GM23248 (cell line): Measurements from ENCODE around the gene PDE8A.

Source experiments
- EZH2 ChIP-seq: fragments of 200-600 bp; sonication (generic); IDR thresholded peaks from 2 replicates; pipeline ENCODE4 v1.6.1; 2018; ENCODE audit warnings: antibody characterized with exemption, mild to moderate bottlenecking; ENCODE audit not compliant: insufficient read depth, poor library complexity, severe bottlenecking
- EZH2phosphoT487 ChIP-seq: fragments of 200-600 bp; sonication (generic); IDR thresholded peaks from 2 replicates; pipeline ENCODE4 v1.6.1; 2018; ENCODE audit warnings: antibody characterized with exemption, moderate library complexity, mild to moderate bottlenecking, low read depth; ENCODE audit not compliant: insufficient read depth

DNA sequence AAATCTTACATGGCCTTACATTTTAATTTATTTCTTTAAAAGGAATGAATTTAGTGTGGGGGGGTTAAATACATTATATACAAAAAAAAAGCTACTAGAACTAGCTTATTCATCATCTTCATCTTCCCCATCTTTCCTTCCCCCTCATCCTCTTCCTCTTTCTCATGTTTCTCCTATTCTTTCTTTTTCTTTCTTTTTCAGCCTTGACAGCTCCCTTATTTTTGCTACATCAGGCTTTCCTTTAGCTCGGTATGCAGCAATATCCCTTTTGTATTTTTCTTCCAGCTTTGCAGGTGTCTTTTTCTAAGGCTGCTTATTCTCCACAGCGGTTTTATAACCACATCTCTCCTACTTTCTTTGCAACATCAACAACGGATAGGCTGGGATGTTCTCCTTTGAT, 41.3 kb upstream of the PDE8A start:
- TF ChIP-seq EZH2 (no peak), EZH2phosphoT487 (no peak)
